Measurements from ENCODE around the gene PLAC8L1. TPM values are rescaled to one million over a fixed set of nuclear protein-coding genes. Genes with fewer than 3 reads are reported as not detected.
"Not testable (repeated sequence)": the region's sequence is repeated elsewhere in the genome, so short reads cannot be mapped to it uniquely, and the experiment has no call there.

Gene PLAC8L1
- total and polyA plus RNA-seq, 2 donors from 2014 or later: not detected

- intact Hi-C loops (cut with DNase I): no loop called here
- DNase-seq (peak in 2 of 5 donors; percentile 43 to 70), FAIRE-seq (peak; percentile 64)
- no peak overlapping the region for H3K27ac ChIP-seq (ENCODE audit: low read depth in 2 of 2, low read length in 2 of 2)
- no peaks in the 10 kb centered on the region for H3K9me3 ChIP-seq (ENCODE audit: control insufficient read depth in 2 of 3, insufficient read depth in 1 of 3, low read length in 3 of 3)
- H3K36me3 ChIP-seq (ENCODE audit: control insufficient read depth in 2 of 3, insufficient read depth in 3 of 3, low read length in 3 of 3): peaks cover 5 to 38% (median 17%) of the 10 kb centered on the region in 3 donors
- TF ChIP-seq, protein P1, sequence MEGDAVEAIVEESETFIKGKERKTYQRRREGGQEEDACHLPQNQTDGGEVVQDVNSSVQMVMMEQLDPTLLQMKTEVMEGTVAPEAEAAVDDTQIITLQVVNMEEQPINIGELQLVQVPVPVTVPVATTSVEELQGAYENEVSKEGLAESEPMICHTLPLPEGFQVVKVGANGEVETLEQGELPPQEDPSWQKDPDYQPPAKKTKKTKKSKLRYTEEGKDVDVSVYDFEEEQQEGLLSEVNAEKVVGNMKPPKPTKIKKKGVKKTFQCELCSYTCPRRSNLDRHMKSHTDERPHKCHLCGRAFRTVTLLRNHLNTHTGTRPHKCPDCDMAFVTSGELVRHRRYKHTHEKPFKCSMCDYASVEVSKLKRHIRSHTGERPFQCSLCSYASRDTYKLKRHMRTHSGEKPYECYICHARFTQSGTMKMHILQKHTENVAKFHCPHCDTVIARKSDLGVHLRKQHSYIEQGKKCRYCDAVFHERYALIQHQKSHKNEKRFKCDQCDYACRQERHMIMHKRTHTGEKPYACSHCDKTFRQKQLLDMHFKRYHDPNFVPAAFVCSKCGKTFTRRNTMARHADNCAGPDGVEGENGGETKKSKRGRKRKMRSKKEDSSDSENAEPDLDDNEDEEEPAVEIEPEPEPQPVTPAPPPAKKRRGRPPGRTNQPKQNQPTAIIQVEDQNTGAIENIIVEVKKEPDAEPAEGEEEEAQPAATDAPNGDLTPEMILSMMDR (IDR thresholded peaks at IDR 0.05; ENCODE audit: borderline replicate concordance, extremely low read depth, insufficient read depth): peak; percentile 44
- no peaks in the 10 kb centered on the region for H3K4me1 ChIP-seq (ENCODE audit: control insufficient read depth in 2 of 3, insufficient read depth in 2 of 3, low read depth in 1 of 3, low read length in 3 of 3)
- no peaks in the 10 kb centered on the region for H3K27me3 ChIP-seq (ENCODE audit: control insufficient read depth, insufficient read depth, low read length)
- H3K9ac ChIP-seq (ENCODE audit: low read length in 3 of 3): no peak overlapping the region
- H3K4me3 ChIP-seq (ENCODE audit: low read length in 3 of 3): no peak overlapping the region
These were observed 25.2 kb upstream of the PLAC8L1 start for GRCh38 chr5:146130440-146131045.

- peaks cover 9 to 37% (median 22%) of the 10 kb centered on the region in 3 donors for H3K36me3 ChIP-seq (ENCODE audit: control insufficient read depth in 2 of 3, insufficient read depth in 3 of 3, low read length in 3 of 3)
- FAIRE-seq: no peak
- intact Hi-C loops (cut with DNase I): no loop called here
These were observed 20.7 kb upstream of the PLAC8L1 start for GRCh38 chr5:146126068-146126467.

GRCh38 chr5:146124580-146124979 is 19.2 kb upstream of the PLAC8L1 start:
- no peaks in the 10 kb centered on the region for H3K4me1 ChIP-seq (ENCODE audit: control insufficient read depth in 2 of 3, insufficient read depth in 2 of 3, low read depth in 1 of 3, low read length in 3 of 3)
- H3K27me3 ChIP-seq (ENCODE audit: control insufficient read depth, insufficient read depth, low read length): no peaks in the 10 kb centered on the region
- intact Hi-C loops (cut with DNase I): no loop called here
- H3K36me3 ChIP-seq (ENCODE audit: control insufficient read depth in 2 of 3, insufficient read depth in 3 of 3, low read length in 3 of 3): peaks cover 13 to 49% (median 25%) of the 10 kb centered on the region in 3 donors
- no peaks in the 10 kb centered on the region for H3K9me3 ChIP-seq (ENCODE audit: control insufficient read depth in 2 of 3, insufficient read depth in 1 of 3, low read length in 3 of 3)
- DNase-seq (no peak), FAIRE-seq (no peak)
- H3K4me3 ChIP-seq (ENCODE audit: low read length in 3 of 3): no peak overlapping the region
- H3K27ac ChIP-seq (ENCODE audit: low read depth in 2 of 2, low read length in 2 of 2): no peak overlapping the region
- no peak overlapping the region for H3K9ac ChIP-seq (ENCODE audit: low read length in 3 of 3)
- TF ChIP-seq, protein P1 (IDR thresholded peaks at IDR 0.05; ENCODE audit: borderline replicate concordance, extremely low read depth, insufficient read depth): no peak

More at GRCh38 chr5:146126068-146126467, 20.7 kb upstream of the PLAC8L1 start:
- Histone ChIP-seq H3K27me3 (ENCODE audit: control insufficient read depth, insufficient read depth, low read length) (no peaks in the 10 kb centered on the region), H3K9me3 (ENCODE audit: control insufficient read depth in 2 of 3, insufficient read depth in 1 of 3, low read length in 3 of 3) (no peaks in the 10 kb centered on the region), H3K9ac (ENCODE audit: low read length in 3 of 3) (no peak overlapping the region), H3K4me1 (ENCODE audit: control insufficient read depth in 2 of 3, insufficient read depth in 2 of 3, low read depth in 1 of 3, low read length in 3 of 3) (no peaks in the 10 kb centered on the region), H3K4me3 (ENCODE audit: low read length in 3 of 3) (no peak overlapping the region), H3K27ac (ENCODE audit: low read depth in 2 of 2, low read length in 2 of 2) (no peak overlapping the region)
- no peak for DNase-seq
- TF ChIP-seq, protein P1 (IDR thresholded peaks at IDR 0.05; ENCODE audit: borderline replicate concordance, extremely low read depth, insufficient read depth): no peak

DNA sequence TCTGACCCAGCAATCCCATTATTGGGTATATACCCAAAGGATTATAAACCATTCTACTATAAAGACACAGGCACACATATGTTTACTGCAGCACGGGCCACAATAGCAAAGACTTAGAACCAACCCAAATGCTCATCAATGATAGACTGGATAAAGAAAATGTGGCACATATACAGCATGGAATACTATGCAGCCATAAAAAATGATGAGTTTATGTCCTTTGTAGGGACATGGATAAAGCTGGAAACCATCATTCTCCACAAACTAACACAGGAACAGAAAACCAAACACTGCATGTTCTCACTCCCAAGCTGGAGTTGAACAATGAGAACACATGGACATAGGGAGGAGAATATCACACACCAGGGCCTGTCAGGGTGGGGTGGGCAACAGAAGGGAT is 16.1 kb upstream of the PLAC8L1 start:
- H3K27me3 ChIP-seq (ENCODE audit: control insufficient read depth, insufficient read depth, low read length); H3K4me1 ChIP-seq (ENCODE audit: control insufficient read depth in 2 of 3, insufficient read depth in 2 of 3, low read depth in 1 of 3, low read length in 3 of 3); H3K27ac ChIP-seq (ENCODE audit: low read depth in 2 of 2, low read length in 2 of 2); H3K4me3 ChIP-seq (ENCODE audit: low read length in 3 of 3); intact Hi-C loops (cut with DNase I); H3K9me3 ChIP-seq (ENCODE audit: control insufficient read depth in 2 of 3, insufficient read depth in 1 of 3, low read length in 3 of 3); FAIRE-seq; DNase-seq; H3K9ac ChIP-seq (ENCODE audit: low read length in 3 of 3): not testable (repeated sequence)
- peaks cover 14 to 46% (median 23%) of the 10 kb centered on the region in 3 donors for H3K36me3 ChIP-seq (ENCODE audit: control insufficient read depth in 2 of 3, insufficient read depth in 3 of 3, low read length in 3 of 3)
